CD4-positive, alpha-beta T cell treated with Interleukin-12 subunit alpha and Interleukin-12 subunit beta, for 1 hour (primary cell): Measurements from ENCODE around the gene FGF4.
"Not testable (repeated sequence)": the region's sequence is repeated elsewhere in the genome, so short reads cannot be mapped to it uniquely, and the experiment has no call there.

ENCODE experiments used
- DNase-seq: peaks from one replicate; pipeline ENCODE4 v3.0.0-alpha.2; 2020

Gene FGF4

DNA sequence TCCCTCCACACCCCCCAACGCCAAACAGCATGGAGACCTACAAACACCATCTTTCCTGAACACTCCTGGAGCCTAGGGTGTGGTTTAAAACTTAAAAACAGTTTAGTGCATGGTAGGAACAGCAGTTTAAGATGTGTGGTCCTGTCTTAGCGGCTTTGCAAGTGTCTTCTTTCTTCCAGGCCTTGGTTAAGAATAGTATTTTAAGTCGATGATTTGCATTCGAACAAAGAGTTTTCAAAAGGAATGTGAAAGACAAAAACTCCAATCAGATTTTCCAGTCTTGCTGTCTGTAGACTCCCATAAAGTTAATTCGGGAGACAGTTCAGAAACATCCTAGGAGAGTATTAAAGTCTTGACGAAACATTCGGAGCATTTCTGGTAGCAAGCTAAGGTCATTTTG, 3.7 kb downstream of the FGF4 start:
- no peak for DNase-seq

DNA sequence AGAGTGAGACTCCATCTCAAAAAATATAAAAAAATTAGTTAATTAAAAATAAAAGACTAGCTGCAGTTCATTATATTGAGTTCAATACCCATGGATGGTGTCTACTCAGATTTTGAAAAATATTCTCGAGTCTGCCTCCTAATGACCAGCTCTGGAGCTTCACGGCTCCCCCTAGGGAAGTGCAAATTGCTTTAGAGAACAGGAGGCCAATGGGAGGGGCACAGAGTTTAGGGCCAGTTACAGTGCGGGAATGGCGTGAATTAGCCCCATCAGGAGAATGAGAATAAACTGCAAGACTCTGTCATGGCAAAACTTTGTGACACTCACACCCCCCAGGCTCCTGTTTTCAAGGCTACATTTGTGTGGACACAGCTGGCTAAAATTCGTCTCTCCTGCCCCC, 4.6 kb downstream of the FGF4 start:
- no peak for DNase-seq

DNA sequence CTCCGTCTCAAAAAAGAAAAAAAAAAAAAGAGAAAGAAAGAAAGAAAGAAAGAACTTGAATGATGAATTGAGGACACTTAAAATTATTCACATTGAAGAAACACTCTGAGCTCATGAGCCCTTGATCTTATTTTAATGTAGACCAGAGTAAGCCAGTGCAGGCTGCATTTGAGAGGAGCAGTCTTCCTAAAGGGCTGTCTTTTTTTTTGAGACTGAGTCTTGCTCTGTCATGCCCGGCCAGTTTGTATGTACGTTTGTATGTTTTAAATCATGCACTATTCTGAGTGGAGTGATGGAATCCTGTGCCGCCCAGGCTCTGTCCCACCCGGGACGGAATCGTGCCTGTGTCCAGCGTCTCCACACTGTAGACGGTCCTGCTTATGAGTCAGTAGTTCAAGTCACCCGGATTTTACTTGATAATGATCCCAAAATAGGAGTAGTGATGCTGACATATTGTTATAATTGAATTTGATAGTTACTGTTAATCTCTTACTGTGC, 9.6 kb downstream of the FGF4 start:
- DNase-seq = no peak

DNA sequence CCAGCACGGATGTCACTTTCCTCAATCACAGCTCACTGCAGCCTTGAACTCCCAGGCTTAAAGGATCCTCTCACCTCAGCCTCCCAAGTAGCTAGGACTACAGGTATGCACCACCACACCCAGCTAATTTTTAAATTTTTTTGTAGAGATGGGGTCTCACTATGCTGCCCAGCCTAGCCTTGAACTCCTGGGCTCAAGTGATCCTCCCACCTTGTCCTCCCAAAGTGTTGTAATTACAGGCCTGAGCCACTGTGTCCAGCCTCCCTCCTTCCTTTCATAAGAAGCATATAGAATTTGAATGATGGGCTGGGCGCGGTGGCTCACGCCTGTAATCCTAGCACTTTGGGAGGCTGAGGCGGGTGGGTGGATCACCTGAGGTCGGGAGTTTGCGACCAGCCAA, 10.2 kb downstream of the FGF4 start:
- not testable (repeated sequence) for DNase-seq

DNA sequence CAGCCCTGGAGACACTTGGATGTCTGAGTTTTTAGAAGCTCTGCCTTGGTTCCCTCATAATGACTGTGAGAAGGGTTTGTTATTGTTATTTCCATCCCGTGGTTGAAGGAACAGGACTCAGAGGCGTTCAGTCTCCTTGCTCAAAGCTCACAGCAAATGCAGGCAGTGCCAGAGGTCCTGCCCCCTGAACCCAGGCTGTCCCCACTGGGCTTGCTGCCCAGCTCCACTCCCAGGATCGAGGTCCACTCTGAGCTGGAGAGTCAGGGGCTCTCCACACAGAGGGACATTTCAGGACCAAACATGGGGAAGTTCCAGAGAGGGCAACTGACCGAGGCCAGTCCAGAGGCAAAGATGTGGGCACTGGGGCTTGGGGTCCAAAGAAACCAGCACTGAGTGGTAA, 14.8 kb downstream of the FGF4 start:
- no peak for DNase-seq

DNA sequence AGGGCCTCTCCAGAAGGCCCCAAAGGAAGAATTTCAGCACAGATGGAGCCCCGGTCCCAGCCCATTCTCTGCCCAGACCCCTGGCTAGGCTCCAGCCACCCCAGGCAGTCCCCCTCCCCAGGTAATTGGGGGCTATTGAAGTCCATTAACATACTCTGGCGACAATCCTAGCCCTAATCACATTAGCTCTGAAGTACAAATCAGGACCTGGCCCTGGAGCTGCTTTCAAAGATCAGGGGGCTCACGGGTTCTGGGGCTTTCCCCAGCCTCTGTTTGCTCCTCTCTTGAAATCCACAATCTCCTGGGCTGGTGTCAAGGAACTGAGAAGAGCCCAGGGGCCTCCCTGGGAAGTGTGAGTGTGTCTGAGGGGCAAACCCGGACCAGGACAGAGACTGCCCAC, 22.3 kb downstream of the FGF4 start:
- no peak for DNase-seq

DNA sequence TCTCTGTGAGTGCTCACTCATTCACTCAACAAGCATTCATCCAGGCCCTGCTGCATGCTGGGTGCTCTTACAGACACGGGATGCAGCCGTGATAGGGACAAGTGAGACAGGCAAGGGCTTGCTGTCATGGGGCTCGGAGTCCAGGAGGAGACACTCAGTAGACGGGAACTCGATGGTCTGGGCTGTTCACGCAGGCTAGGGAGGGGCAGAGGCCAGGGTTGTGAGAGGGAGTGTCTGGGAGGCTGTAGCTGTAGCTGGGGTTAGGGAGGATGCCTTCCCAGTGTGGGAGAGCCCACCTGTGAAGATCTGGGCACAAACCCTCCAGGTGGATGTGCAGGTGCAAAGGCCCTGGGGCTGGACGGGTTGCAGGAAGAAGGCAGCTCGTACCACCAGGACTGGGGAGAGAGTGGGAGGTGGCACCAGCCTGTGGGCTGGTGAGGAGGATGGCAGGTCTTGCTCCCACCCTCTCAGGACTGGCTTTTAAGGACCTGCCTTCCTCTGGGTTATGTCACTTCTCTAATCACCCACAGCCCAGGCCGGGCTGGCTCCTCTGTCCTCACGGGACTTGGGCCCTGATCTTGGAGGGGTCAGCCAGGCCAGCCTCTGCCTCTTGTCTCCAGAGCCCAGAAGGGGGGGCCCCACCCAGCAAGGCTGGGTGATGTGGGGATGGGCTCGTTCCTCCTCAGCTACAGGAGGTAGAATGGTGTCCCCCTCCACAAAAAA, 24.1 kb downstream of the FGF4 start:
- no peak for DNase-seq

DNA sequence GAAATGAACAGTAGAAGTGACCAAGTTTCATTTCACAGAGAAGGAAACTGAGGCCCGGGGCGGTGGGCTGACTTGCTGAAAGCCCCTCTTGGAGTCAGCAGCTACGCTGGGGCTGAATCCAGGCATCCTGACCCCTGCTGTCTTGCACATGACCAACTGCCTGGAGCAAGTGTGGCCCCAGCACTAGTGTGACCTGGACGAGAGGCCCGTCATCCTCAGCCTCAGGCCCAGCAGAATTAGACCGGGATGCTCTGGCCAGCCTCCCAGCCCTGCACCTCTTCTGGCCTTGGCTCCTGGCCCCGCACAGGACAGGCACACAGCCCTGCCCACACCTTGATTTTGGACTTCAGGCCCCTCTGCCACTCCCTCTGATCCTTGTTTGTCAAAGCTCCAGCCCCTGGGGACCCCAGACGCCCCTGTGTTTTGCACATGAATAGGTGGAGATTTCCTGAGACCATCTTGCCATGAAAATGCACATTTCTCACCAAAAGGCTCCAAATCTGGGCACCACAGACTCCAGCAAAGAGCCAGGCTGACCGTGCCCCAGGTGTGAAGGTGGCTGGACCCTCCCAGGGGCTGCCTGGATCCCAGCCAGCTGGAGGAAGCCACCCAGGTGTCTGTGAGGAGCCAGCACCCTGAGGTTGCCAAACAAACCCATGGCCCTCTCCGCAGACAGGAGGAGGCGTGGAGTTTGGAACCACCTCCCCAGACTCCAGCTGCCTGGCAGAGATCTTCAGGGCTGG, 24.9 kb downstream of the FGF4 start:
- no peak for DNase-seq

DNA sequence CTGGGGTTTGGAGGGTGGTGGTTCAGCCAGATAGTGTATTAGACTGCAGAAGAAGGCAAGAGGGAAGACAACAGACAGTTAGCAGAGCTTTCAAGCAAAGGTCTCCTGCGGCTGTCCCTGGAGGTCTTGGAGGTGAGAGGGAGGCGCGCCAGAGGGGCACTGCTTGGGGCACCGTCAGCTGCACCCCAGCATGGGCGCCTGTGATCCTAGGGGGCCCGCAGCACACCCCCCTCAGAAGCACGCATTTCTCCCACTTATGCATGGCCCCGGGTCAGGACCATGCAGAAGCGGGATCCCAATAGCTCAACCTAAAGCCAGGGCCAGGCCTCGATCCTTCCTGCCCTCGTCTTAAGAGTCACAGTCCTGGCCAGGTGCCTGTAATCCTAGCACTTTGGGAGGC, 26.5 kb downstream of the FGF4 start:
- DNase-seq = no peak

DNA sequence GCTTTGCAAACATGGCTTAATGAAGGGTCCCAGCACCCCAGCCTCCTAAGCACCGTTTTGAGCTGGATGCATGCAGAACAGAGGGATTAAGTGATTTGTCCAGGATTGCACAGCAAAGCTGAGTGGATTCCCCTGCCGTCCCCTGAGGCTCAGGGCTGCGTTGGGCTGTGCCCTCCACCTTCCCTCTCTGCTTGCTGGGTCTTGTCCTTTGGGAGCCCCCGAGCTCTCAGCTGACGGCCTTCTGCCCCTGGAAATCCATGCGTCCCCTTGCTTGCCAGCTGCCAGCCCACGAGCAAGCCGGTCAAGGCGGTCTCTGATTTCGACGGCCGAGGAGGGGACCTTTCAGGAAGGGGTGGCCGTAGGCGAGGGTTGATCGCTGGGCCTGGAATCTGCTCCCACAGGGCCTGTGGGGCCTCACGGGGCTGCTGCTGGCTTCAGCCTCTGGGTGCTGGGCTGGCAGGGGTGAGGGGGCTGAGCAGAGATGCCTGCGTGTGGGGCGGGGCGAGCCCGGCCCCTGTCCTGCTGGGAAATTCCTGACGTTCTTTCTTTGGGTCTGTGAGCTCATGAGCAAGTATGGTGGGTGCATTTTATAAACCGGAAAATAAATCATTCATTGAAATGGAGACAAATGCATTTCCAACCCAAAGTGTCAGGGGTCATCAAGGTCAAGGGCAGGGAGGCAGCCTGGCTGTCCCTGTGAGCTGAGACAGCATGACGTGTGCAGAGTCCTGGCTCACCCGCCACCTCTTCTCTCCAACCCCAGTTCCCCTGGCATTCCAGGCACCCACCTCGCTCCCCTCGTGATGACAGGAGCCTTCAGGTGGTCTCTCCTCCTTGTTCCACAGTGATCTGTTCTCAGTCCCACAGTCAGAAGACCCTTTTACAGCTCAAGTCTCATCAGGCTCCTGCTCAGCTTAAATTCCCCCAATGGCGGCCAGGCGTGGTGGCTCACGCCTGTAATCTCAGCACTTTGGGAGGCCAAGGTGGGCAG, 28.1 kb downstream of the FGF4 start:
- no peak for DNase-seq

DNA sequence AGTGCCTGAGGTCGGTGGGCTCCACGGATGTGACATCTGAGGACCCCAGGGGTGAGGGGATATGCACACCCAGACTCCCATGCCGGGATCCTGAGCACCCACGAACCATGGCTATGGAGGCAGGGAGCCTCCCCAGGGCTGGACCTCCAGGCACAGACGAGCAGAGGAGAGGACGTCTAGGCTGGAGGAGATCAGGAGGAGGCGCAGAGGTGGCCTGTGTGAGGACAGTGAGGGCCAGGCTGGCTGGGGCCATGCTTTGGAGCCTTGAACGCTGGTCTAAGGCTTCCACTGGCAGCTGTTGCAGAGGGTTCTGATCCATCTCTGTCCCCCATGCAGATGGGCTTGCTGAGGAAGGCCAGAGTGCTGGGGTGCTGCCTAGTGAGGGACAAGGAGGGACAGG, 29.0 kb downstream of the FGF4 start:
- DNase-seq = no peak

DNA sequence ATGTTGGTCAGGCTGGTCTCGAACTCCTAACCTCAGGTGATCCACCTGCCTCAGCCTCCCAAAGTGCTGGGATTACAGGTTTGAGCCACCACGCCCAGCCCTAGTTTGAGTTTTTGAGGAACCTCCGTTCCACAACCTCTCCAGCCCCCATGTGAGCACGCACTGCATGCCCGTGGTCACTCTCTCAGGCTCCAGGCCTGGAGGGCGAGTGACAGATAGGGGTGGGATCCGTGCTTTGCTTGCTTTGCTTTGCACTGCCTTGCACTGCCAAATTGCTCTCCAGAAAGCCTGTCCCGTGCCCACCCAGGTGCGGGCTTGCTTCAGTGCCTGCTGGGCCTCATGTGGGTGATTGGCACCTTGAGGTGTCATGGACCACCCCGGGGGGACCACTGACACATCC, 29.9 kb downstream of the FGF4 start:
- no peak for DNase-seq

DNA sequence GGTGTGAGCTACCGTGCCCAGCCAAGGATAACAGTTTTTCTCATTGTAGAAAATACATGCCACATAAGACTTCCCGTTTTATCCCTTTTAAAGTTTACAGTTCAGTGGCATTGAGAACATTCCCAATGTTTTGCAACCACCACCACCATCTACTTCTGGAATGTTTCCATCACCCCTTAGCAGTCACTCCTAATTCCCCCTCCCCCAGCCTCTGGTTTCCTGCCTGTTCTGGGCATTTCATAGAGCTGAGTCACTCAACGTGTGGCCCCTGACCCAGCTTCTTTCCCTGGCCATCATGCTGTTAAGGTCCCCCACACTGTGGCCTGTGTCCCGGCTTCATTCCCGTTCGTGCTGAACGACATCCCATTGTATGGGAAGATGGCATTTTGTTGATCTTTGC, 30.7 kb downstream of the FGF4 start:
- no peak for DNase-seq

DNA sequence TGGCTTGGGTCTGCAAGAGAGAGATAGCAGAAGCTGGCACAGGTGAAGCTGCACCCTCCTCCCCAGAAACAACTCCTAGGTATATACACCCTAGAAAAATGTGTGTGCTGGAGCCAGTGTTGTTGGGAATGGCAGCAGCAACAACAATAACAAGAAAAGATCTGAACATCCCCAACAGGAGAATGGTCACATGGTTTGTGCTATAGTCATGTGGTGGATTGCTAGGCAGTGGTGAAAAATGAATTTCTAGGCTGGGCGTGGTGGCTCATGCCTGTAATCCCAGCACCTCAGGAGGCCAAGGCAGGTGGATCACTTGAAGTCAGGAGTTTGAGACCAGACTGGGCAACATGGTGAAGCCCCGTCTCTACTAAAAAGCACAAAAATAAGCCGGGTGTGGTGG, 40.3 kb downstream of the FGF4 start:
- DNase-seq = no peak

DNA sequence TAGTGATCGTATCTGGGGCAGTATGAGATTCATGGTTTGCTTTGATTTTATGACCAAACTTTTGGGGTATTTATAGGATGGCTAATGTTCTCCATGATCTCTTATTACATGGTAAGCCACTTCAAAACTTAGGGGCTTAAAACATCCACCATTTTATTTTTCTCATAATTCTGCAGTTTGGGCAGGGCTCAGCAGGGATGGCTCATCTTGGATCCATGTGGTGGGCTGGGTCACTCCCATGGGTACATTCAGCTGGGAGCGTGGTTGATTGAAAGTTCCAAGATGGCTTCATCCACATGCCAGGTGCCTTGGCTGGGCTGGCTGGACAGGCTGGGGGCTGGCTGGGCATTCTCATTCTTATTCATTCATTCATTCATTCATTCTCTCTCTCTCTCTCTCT, 40.8 kb downstream of the FGF4 start:
- DNase-seq = no peak

DNA sequence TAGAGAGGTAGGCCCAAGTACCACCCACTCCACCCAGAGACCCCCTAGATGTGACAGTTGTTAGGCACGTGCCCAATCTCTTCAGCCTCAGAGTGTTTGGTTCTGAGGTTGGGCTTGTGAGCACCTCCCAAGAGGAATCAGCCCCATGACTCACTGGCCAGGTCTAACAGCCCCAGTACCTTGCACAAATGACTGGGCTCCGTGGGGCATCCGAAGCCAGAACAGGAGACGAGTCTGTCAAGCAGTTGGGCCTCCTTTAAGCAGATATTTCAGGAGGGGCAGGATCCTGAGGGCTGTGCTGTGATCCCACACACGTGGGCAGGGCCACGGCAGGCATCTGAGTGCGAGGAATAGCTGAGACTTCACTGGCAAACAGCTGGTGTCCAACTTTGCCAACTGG, 42.2 kb downstream of the FGF4 start:
- DNase-seq = no peak

DNA sequence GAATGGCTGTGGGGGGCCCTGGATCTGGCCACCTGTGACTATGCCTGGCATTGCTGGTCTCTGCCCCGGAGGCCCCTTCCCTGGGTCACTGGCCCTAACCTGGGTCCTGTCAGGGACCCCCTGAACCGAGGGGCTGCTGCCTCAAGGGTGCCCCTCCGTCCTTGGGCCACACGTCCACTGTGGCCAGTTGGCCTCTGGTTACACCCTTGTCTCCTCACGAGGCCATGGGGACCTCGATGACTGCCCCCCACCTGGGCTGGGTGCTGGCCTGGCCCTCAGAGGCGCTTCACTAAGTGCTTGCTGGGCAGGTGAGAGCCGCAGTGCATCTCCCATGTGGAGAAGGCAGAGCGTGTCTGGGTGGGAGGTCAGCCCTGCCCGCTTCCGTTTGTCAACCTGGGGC, 44.0 kb downstream of the FGF4 start:
- DNase-seq = no peak

DNA sequence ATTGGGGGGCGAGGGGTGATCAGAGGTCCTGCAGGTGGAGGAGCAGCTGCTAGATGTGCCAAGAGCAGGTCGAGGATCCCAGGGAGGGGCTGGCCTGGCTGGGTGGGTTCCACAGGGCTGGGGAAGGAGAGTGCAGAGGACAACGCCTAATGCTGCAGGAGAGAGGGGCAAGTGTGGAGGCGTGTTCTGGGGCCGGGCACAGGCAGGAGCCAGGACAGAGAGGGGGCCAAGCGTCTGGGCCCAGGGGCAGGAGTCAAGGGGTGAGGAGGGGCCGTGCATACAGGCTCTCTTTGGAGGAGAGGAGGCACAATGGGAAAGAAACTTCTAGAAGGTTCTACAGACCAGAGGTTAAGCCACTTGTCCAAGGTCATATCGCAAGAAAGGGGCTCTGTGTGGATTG, 44.6 kb downstream of the FGF4 start:
- no peak for DNase-seq

DNA sequence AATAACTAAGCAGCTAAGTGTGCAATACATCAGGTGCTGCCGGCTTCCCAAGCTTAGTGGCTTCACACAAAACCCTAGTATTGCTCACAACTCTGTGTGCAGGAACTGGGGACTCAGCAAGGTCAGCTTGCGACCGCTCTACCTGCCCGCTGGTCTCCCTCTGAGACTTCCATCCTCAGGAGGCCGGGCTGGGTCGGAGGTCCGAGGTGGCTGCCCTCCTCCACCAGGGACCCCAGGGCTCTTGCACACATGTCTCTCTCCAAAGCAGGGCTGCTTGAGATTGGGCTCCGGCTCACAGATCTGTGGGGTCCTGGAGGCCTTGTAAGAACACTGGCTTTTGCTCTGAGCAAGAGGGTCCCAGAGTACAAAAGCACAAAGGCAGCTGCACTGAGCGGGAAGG, 45.9 kb downstream of the FGF4 start:
- no peak for DNase-seq

DNA sequence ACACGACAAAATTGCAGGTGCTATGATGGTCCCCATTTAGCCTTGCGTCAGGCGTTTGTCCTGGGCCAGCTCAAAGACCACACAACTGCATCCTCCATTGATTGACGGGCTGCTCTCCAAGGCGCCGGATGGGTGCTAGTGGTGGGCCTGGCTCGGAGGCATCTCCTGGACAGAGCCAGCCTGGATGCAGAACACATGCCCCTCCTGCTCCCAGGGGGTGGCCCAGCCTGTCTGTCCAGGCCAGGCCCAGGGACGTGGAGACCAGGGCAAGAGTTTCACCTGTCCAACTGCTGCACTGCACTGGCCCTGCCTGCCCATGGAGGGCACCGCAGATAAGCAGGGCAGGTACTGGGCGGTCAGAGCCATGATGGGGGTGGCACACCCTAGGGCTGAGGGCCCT, 47.9 kb downstream of the FGF4 start:
- DNase-seq = no peak

DNA sequence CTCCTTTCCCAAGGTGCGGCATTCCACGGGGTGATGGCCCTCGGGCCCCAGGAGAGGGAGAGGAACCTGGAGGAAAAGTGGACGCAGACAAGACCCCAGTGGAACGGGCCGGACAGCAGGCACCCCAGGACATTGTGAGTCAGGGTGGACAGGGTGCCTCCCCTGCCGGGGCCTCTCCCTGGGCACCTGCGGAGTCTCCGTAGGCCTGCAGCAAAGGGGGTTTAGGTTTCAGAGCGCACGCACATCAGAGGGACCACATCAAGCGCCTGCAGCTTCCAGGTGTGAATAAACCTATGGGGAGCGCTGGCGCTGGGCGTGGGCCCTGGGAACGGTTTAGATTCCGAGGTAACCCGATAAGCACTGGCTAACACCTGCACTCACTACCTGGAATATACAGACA, 48.7 kb downstream of the FGF4 start:
- no peak for DNase-seq

DNA sequence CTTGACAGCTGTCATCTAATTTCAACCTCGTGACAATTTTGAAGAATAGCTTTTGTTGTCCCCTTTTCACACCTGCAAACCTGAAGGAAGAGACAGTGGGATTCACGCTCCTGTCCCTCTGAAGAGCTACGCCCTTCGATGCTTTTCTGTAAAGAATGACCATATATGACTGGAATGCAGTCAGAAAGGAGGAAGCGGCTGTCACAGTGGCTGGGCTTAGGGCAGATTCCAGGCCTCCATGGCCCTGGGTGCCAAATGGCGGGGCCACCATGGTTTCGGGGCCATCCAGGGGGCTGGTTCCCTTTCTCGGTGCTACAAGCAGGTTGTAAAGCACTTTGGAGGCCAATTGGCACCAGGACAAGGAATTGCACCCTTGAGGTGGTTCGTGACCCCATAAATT, 49.1 kb downstream of the FGF4 start:
- no peak for DNase-seq

DNA sequence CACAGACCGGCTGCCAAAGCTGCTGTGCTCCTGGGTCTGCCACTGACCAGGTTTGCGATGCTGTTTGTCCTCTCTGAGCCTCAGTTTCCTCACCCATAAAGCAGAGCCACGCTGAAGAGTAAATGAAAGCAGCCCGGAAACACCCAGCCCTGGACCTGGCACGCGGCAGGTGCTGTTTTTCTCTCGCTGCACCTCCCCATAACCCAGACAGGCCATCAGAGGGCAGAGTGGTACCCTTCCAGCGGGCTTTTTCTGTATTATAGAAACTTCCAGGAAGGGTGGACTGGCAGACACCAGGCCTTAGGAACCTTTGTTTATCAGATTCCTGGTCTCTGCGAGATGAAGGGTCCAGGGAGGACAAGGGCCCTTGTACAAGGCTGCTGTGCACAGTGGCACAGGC, 53.4 kb downstream of the FGF4 start:
- no peak for DNase-seq

DNA sequence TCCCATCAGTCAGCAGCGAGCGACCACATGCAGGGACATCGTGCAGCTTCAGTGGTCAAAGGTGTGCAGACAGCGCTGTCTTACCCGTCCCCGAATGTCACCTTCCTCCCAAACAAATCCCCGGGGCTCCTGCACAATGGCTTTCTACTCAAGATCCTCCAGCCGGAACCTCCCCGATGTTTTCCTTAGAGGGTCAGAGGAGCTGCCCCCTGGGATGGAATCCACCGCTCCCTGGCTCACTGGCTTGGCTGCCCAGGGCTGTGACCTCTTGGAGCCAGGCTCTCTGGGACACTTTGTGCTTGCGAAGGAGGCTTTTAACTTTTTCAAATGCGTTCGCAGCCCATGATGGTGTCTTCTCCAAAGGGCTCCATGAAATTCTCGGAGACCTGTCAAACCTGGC, 54.0 kb downstream of the FGF4 start:
- DNase-seq = no peak
